T-helper 17 cell (primary cell): Measurements from ENCODE around the gene TFEB. TPM values are rescaled to one million over a fixed set of nuclear protein-coding genes. Genes with fewer than 3 reads are reported as not detected.

Source experiments
- ATAC-seq: fragments of 150-1000 bp; cut with Tn5 transposase; 2 replicates; pipeline ENCODE4 v1.10.0; 2021; ENCODE audit warnings: mild to moderate bottlenecking, moderate library complexity
- DNase-seq, 3 donors: peaks; one replicate each; pipeline versions ENCODE4 v3.0.0 to v3.0.0-alpha.2; 2020 to 2021
- H3K9me3 ChIP-seq: one replicate; pipeline ENCODE4 v1.7.0; 2013; ENCODE audit warnings: low read length, mild to moderate bottlenecking; ENCODE audit not compliant: control insufficient read depth, poor library complexity, severe bottlenecking
- H3K27ac Mint-ChIP-seq: one replicate; pipeline ENCODE4 v1.8.0; 2022; ENCODE audit warnings: mild to moderate bottlenecking, moderate library complexity, mixed read lengths
- H3K27me3 Mint-ChIP-seq: one replicate; pipeline ENCODE4 v1.8.0; 2022; ENCODE audit warnings: mixed read lengths
- H3K36me3 Mint-ChIP-seq: one replicate; pipeline ENCODE4 v1.8.0; 2022; ENCODE audit warnings: low read depth, mixed read lengths
- H3K4me1 Mint-ChIP-seq: one replicate; pipeline ENCODE4 v1.8.0; 2022; ENCODE audit warnings: mild to moderate bottlenecking, mixed read lengths
- H3K4me3 Mint-ChIP-seq: one replicate; pipeline ENCODE4 v1.8.0; 2022; ENCODE audit warnings: mild to moderate bottlenecking, moderate library complexity, mixed read lengths
- total RNA-seq, 4 donors: library from RNA in 2 of 4; stranded (reverse) in 2 of 4; gene quantifications; one replicate each; pipeline ENCODE4 v1.2.3 and lab custom pipeline; 2022 to 2026

TFEB gene
- total RNA-seq, 2 donors from 2014 or later = 17.6 to 18.9 TPM

GRCh38 chr6:41719436-41720261 is 15.8 kb downstream of the TFEB start:
- H3K36me3 Mint-ChIP-seq = no peaks in the 10 kb centered on the region
- DNase-seq (no peak), ATAC-seq (no peak)
- peaks cover 16% of the 10 kb centered on the region for H3K4me1 Mint-ChIP-seq
- no peaks in the 10 kb centered on the region for H3K9me3 ChIP-seq
- H3K27me3 Mint-ChIP-seq = no peaks in the 10 kb centered on the region
- no peak overlapping the region for H3K27ac Mint-ChIP-seq
- no peak overlapping the region for H3K4me3 Mint-ChIP-seq

- Mint-ChIP-seq H3K27ac (no peak overlapping the region), H3K4me1 (peaks cover 18% of the 10 kb centered on the region), H3K27me3 (no peaks in the 10 kb centered on the region), H3K4me3 (no peak overlapping the region), H3K36me3 (no peaks in the 10 kb centered on the region)
- H3K9me3 ChIP-seq = no peaks in the 10 kb centered on the region
- no peak for DNase-seq
- ATAC-seq = no peak
Measured at GRCh38 chr6:41718828-41719227, 16.6 kb downstream of the TFEB start.

GRCh38 chr6:41717392-41717736 is 18.0 kb downstream of the TFEB start:
- Mint-ChIP-seq H3K27ac (no peak overlapping the region), H3K4me3 (no peak overlapping the region)

GRCh38 chr6:41716516-41717391 is 18.7 kb downstream of the TFEB start:
- H3K9me3 ChIP-seq = no peaks in the 10 kb centered on the region
- H3K4me1 Mint-ChIP-seq = peaks cover 16% of the 10 kb centered on the region
- H3K27me3 Mint-ChIP-seq = no peaks in the 10 kb centered on the region
- H3K36me3 Mint-ChIP-seq = no peaks in the 10 kb centered on the region
- H3K4me3 Mint-ChIP-seq = no peak overlapping the region
- peak overlapping the region; percentile 51 for H3K27ac Mint-ChIP-seq
- ATAC-seq (no peak), DNase-seq (no peak)

More at GRCh38 chr6:41717392-41717736, 18.0 kb downstream of the TFEB start:
- H3K4me1 Mint-ChIP-seq = peaks cover 16% of the 10 kb centered on the region
- DNase-seq (no peak), ATAC-seq (no peak)
- H3K9me3 ChIP-seq = no peaks in the 10 kb centered on the region
- no peaks in the 10 kb centered on the region for H3K36me3 Mint-ChIP-seq
- no peaks in the 10 kb centered on the region for H3K27me3 Mint-ChIP-seq

- peak overlapping the region; percentile 51 for H3K27ac Mint-ChIP-seq
- peak overlapping the region; percentile 52 for H3K4me3 Mint-ChIP-seq
- no peaks in the 10 kb centered on the region for H3K27me3 Mint-ChIP-seq
- no peaks in the 10 kb centered on the region for H3K36me3 Mint-ChIP-seq
- no peaks in the 10 kb centered on the region for H3K9me3 ChIP-seq
- DNase-seq (no peak), ATAC-seq (no peak)
- peaks cover 12% of the 10 kb centered on the region for H3K4me1 Mint-ChIP-seq
Measured at GRCh38 chr6:41715795-41716515, 19.5 kb downstream of the TFEB start.

GRCh38 chr6:41714556-41715273 is 20.7 kb downstream of the TFEB start:
- Mint-ChIP-seq H3K4me1 (peaks cover 17% of the 10 kb centered on the region), H3K4me3 (peak overlapping the region; percentile 63), H3K27ac (no peak overlapping the region), H3K27me3 (no peaks in the 10 kb centered on the region), H3K36me3 (peaks cover 2% of the 10 kb centered on the region)
- DNase-seq = no peak
- H3K9me3 ChIP-seq = no peaks in the 10 kb centered on the region
- no peak for ATAC-seq

- Mint-ChIP-seq H3K4me1 (peaks cover 22% of the 10 kb centered on the region), H3K36me3 (peaks cover 2% of the 10 kb centered on the region), H3K27me3 (no peaks in the 10 kb centered on the region), H3K4me3 (no peak overlapping the region), H3K27ac (no peak overlapping the region)
- DNase-seq (no peak), ATAC-seq (no peak)
- no peaks in the 10 kb centered on the region for H3K9me3 ChIP-seq
Measured at GRCh38 chr6:41713650-41714291, 21.6 kb downstream of the TFEB start.

GRCh38 chr6:41713159-41713649 is 22.2 kb downstream of the TFEB start:
- Mint-ChIP-seq H3K4me3 (no peak overlapping the region), H3K4me1 (peaks cover 27% of the 10 kb centered on the region), H3K27me3 (no peaks in the 10 kb centered on the region), H3K36me3 (peaks cover 2% of the 10 kb centered on the region), H3K27ac (no peak overlapping the region)
- no peak for DNase-seq
- ATAC-seq = no peak
- H3K9me3 ChIP-seq = no peaks in the 10 kb centered on the region

GRCh38 chr6:41712651-41713103 is 22.7 kb downstream of the TFEB start:
- no peak for DNase-seq
- H3K4me3 Mint-ChIP-seq = no peak overlapping the region
- peaks cover 2% of the 10 kb centered on the region for H3K36me3 Mint-ChIP-seq
- no peak for ATAC-seq
- no peaks in the 10 kb centered on the region for H3K9me3 ChIP-seq
- no peaks in the 10 kb centered on the region for H3K27me3 Mint-ChIP-seq
- H3K4me1 Mint-ChIP-seq = peaks cover 33% of the 10 kb centered on the region
- peak overlapping the region; percentile 32 for H3K27ac Mint-ChIP-seq

GRCh38 chr6:41711323-41712038 is 23.9 kb downstream of the TFEB start:
- peaks cover 2% of the 10 kb centered on the region for H3K36me3 Mint-ChIP-seq
- H3K27me3 Mint-ChIP-seq = no peaks in the 10 kb centered on the region
- ATAC-seq (no peak), DNase-seq (no peak)
- H3K9me3 ChIP-seq = no peaks in the 10 kb centered on the region
- H3K27ac Mint-ChIP-seq = no peak overlapping the region
- H3K4me3 Mint-ChIP-seq = no peak overlapping the region
- H3K4me1 Mint-ChIP-seq = peaks cover 38% of the 10 kb centered on the region

GRCh38 chr6:41709375-41709774 is 26.0 kb downstream of the TFEB start:
- Mint-ChIP-seq H3K4me1 (peaks cover 42% of the 10 kb centered on the region), H3K4me3 (no peak overlapping the region), H3K27me3 (no peaks in the 10 kb centered on the region), H3K27ac (no peak overlapping the region), H3K36me3 (peaks cover 2% of the 10 kb centered on the region)
- no peaks in the 10 kb centered on the region for H3K9me3 ChIP-seq
- ATAC-seq = no peak
- no peak for DNase-seq

GRCh38 chr6:41708856-41709255 is 26.6 kb downstream of the TFEB start:
- ATAC-seq = no peak
- H3K9me3 ChIP-seq = no peaks in the 10 kb centered on the region
- Mint-ChIP-seq H3K27me3 (no peaks in the 10 kb centered on the region), H3K4me3 (no peak overlapping the region), H3K27ac (no peak overlapping the region), H3K36me3 (peaks cover 2% of the 10 kb centered on the region), H3K4me1 (peaks cover 42% of the 10 kb centered on the region)
- DNase-seq = no peak
